GM18858 (cell line): ENCODE measurements around the gene USP17L13.
"Not testable (repeated sequence)": the region's sequence is repeated elsewhere in the genome, so short reads cannot be mapped to it uniquely, and the experiment has no call there.

ENCODE experiments used
- ATAC-seq: cut with Tn5 transposase; IDR thresholded peaks from one replicate; pipeline ENCODE4 v1.9.1; 2021; ENCODE audit not compliant: unreplicated experiment

USP17L13 gene

GRCh38 chr4:9224596-9224995, at the start of gene USP17L13:
USP17L13 (plus strand) TSS chr4:9224896; CDS start chr4:9224896, 0 bp downstream.
- ATAC-seq = not testable (repeated sequence)

- ATAC-seq = not testable (repeated sequence)
Observed at GRCh38 chr4:9210357-9210756, 14.3 kb upstream of the USP17L13 start, which contains the start of gene USP17L10. USP17L10 (plus strand) TSS chr4:9210657; CDS start chr4:9210657, 0 bp downstream.

- ATAC-seq = not testable (repeated sequence)
Observed at GRCh38 chr4:9214701-9215100, 10.0 kb upstream of the USP17L13 start.

GRCh38 chr4:9215105-9215504, 9.6 kb upstream of the USP17L13 start, which contains the start of gene USP17L11:
USP17L11 (plus strand) TSS chr4:9215405; CDS start chr4:9215405, 0 bp downstream.
- ATAC-seq = not testable (repeated sequence)

GRCh38 chr4:9219852-9220251, 4.8 kb upstream of the USP17L13 start, which contains the start of gene USP17L12:
USP17L12 (plus strand) TSS chr4:9220152; CDS start chr4:9220152, 0 bp downstream.
- ATAC-seq = not testable (repeated sequence)

- ATAC-seq = not testable (repeated sequence)
Observed at GRCh38 chr4:9230249-9230648, 5.6 kb downstream of the USP17L13 start.

- ATAC-seq = not testable (repeated sequence)
Observed at GRCh38 chr4:9234085-9234484, 9.4 kb downstream of the USP17L13 start, which contains the start of gene USP17L15. USP17L15 (plus strand) TSS chr4:9234385; CDS start chr4:9234385, 0 bp downstream.

GRCh38 chr4:9238461-9238860, 13.8 kb downstream of the USP17L13 start:
- ATAC-seq = not testable (repeated sequence)

GRCh38 chr4:9243579-9243978, 18.9 kb downstream of the USP17L13 start, which contains the start of gene USP17L17:
USP17L17 (plus strand) TSS chr4:9243879; CDS start chr4:9243879, 0 bp downstream.
- ATAC-seq = not testable (repeated sequence)

- ATAC-seq = not testable (repeated sequence)
Observed at GRCh38 chr4:9247953-9248680, 23.4 kb downstream of the USP17L13 start, which contains the start of gene USP17L18. USP17L18 (plus strand) TSS chr4:9248630; CDS start chr4:9248630, 0 bp downstream.

GRCh38 chr4:9253078-9253477, 28.4 kb downstream of the USP17L13 start, which contains the start of gene USP17L19:
USP17L19 (plus strand) TSS chr4:9253378; CDS start chr4:9253378, 0 bp downstream.
- not testable (repeated sequence) for ATAC-seq

- not testable (repeated sequence) for ATAC-seq
Observed at GRCh38 chr4:9257824-9258223, 33.1 kb downstream of the USP17L13 start, which contains the start of gene USP17L20. USP17L20 (plus strand) TSS chr4:9258124; CDS start chr4:9258124, 0 bp downstream.

GRCh38 chr4:9262572-9262971, 37.9 kb downstream of the USP17L13 start, which contains the start of gene USP17L21:
USP17L21 (plus strand) TSS chr4:9262872; CDS start chr4:9262872, 0 bp downstream.
- not testable (repeated sequence) for ATAC-seq

- not testable (repeated sequence) for ATAC-seq
Observed at GRCh38 chr4:9267319-9267718, 42.6 kb downstream of the USP17L13 start, which contains the start of gene USP17L22. USP17L22 (plus strand) TSS chr4:9267619; CDS start chr4:9267619, 0 bp downstream.

- ATAC-seq = not testable (repeated sequence)
Observed at GRCh38 chr4:9271719-9272118, 47.0 kb downstream of the USP17L13 start.
